HAP-1 (cell line): Measurements from ENCODE around the gene B4GALT2.

Experiments used
- DNase-seq, 2 experiments: peaks; one replicate each; pipeline ENCODE4 v3.0.0-alpha.2; 2016 to 2020; ENCODE audit warnings: low spot score in 2 of 2
- H3K27me3 ChIP-seq: fragments of 250-450 bp; sonication (Bioruptor Pico); 2 replicates; pipeline ENCODE4 v1.5.1; 2020; ENCODE audit warnings: low read depth, mild to moderate bottlenecking, moderate library complexity
- H3K36me3 ChIP-seq: fragments of 250-450 bp; sonication (Bioruptor Pico); replicated peaks from 2 replicates; pipeline ENCODE4 v1.5.1; 2020; ENCODE audit warnings: mild to moderate bottlenecking
- H3K4me1 ChIP-seq: fragments of 250-450 bp; sonication (Bioruptor Pico); 2 replicates; pipeline ENCODE4 v1.5.1; 2020; ENCODE audit warnings: mild to moderate bottlenecking
- H3K4me3 ChIP-seq: fragments of 250-450 bp; sonication (Bioruptor Pico); 2 replicates; pipeline ENCODE4 v1.5.1; 2020; ENCODE audit warnings: mild to moderate bottlenecking, moderate library complexity
- H3K9me3 ChIP-seq: fragments of 250-450 bp; sonication (Bioruptor Pico); 2 replicates; pipeline ENCODE4 v1.5.1; 2020; ENCODE audit warnings: mild to moderate bottlenecking, moderate library complexity
- in situ Hi-C: fragments of 300-500 bp; cut with MboI; formaldehyde crosslinking; loops from 3 replicates; pipeline ENCODE4 v1.14.3; 2020; ENCODE audit warnings: low sequenced_read_pairs, inconsistent platforms, mixed read lengths

B4GALT2 gene

DNA sequence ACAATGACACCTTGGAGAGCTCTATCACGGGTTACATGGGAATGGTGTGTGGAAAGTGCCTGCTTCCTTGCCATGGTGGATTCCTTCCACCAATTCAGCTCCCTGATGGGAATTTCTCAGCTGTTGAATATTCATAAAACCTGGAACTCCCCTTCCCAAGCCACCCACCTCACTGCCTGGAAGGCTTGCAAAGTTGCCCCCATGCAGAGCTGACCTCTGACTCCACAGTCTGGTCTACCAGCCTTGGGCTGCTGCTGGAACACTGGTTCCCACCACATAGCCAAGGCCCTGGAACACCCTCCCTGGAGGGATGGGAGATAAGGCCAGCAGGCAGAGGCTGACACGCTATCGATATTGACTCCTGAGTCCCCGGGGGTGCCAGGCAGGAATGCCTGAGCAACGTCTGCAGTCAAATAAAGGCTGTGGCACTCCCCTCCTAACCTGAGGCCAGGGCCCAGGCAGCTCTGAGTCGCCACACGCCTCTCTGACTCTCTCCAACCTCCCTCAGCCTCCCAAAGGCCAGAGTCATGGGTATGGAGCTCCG is 21.2 kb downstream of the B4GALT2 start:
- DNase-seq: no peak
- H3K4me1 ChIP-seq: peaks cover 3% of the 10 kb centered on the region; the same call in 1 of the 2 replicates

DNA sequence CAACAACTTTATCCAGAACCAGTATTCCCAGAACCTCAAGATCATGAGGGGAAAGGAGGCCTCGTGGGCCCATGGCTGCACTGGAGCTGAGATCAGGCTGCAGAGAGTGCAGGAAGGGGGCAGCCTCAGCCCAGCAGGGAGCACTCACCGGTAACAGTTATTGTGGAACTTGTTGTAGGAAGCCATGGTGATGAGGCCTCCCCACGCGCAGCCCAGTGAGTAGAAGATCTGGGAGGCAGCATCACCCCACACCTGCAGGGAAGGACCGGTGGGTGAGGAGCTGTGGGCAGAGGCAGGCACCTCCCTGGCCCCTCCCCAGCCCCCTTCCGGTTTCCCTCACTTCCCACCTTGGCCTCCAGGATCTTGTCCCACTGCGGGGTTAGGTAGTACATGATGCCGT is 23.2 kb downstream of the B4GALT2 start:
- peaks cover 9% of the 10 kb centered on the region for H3K36me3 ChIP-seq
- H3K4me1 ChIP-seq: no peaks in the 10 kb centered on the region
- no peaks in the 10 kb centered on the region for H3K9me3 ChIP-seq
- no peaks in the 10 kb centered on the region for H3K27me3 ChIP-seq
- DNase-seq: no peak
- in situ Hi-C loops: no loop called here
- no peak overlapping the region for H3K4me3 ChIP-seq

More for the DNA sequence above, 21.2 kb downstream of the B4GALT2 start:
- Histone ChIP-seq H3K27me3 (no peaks in the 10 kb centered on the region), H3K4me3 (no peak overlapping the region), H3K9me3 (no peaks in the 10 kb centered on the region), H3K36me3 (peaks cover 6% of the 10 kb centered on the region)
- in situ Hi-C loops: no loop called here

DNA sequence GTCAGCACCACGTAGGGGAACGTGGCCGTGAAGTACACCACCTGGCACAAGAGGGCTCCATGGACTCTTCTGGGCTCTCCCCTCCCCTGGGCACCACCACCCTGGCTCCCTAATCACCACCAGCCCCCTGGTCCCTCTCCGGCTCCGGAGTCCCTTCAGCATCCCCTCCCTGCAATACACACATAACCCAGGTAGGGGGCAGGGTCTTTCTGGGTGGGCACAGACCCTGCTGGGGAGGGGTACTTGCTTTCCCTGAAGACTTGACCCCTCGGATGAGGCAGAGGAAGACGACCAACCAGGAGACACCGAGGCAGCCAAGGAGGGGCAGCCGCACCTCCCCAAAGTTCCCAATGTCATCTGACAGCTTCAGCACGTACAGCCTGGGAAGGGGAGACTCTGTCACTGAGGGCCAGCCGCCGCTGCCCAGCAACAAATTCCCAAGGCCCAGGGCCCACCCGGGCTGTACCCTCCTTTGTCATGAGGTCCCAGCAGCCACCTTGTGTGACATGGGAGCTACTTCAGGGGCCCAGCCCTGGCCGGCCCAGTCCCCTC is 23.7 kb downstream of the B4GALT2 start:
- Histone ChIP-seq H3K27me3 (no peaks in the 10 kb centered on the region), H3K9me3 (no peaks in the 10 kb centered on the region), H3K4me3 (no peak overlapping the region), H3K4me1 (no peaks in the 10 kb centered on the region), H3K36me3 (peaks cover 9% of the 10 kb centered on the region)
- in situ Hi-C loops: no loop called here
- DNase-seq: no peak

DNA sequence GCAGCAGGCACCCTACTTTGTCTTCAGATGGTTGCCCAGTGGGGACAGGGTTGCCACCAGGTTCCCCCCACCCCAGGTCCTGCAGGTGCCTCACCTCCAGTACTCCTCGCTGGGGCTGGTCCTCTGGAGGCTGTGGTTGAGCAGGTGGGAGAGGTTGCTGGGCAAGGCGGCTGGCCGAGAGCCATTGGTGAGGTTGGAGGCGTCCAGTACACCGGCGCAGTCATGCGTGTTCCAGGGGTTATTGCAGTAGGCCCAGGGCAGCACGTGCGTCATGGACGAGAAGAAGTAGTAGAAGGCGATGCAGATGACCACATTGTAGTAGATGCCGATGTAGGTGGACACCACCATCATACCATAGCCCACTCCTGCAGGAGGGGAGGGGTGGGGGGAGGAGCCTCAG is 29.2 kb downstream of the B4GALT2 start:
- no peak for DNase-seq
- in situ Hi-C loops: no loop called here

DNA sequence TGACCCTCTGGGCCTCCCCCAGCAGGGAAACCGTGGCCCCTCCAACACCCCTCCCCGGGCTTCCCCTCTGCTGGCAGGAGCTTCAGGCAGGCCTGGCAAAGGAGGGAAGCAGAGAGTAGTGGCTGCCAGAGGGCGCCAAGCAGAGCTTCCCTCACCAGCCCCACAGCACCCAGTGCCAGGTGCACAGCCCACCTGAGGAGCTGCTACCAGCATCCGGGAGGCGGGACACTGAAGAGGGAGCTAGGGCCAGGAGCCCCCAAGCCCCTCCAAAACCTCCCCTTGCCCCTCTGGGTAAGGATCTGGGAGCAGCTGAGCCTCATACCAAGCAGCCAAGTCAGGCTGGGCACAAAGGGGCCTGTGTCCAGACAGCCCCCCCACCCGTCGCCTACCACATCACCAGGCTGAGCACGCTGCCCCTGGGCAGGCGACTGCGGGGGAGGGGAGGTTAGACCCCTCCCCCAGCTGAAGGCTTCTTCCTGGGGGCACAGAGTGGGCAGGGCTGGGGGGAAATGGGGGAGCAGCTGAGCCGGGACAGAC is 32.0 kb downstream of the B4GALT2 start:
- no peak for DNase-seq
- Histone ChIP-seq H3K27me3 (no peaks in the 10 kb centered on the region), H3K9me3 (no peaks in the 10 kb centered on the region), H3K4me1 (no peaks in the 10 kb centered on the region), H3K36me3 (no peaks in the 10 kb centered on the region; the same call in 1 of the 2 replicates), H3K4me3 (no peak overlapping the region)
- in situ Hi-C loops: no loop called here

More for the DNA sequence above, 29.2 kb downstream of the B4GALT2 start:
- Histone ChIP-seq H3K4me3 (no peak overlapping the region), H3K4me1 (no peaks in the 10 kb centered on the region), H3K27me3 (no peaks in the 10 kb centered on the region), H3K36me3 (peaks cover 4% of the 10 kb centered on the region), H3K9me3 (no peaks in the 10 kb centered on the region)

DNA sequence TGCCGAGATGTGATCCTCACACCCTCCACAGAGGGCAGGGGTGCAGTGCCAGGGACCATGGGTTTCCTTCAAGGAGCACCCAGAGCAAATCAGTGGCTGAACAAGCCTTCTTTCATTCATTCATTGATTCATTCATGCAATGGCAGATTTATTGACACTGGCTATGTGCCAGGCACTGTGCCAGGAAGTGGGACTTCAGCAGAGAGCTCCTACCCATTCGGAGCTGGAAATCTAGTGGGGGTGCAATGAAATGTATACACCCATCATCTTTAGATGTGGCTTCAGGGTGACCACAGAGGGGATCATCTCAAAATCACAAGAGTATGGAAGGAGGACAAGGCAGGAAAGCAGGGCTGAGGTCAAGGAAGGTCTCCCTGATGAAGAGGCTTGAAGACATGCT is 33.4 kb downstream of the B4GALT2 start:
- no peak overlapping the region for H3K4me3 ChIP-seq
- no peaks in the 10 kb centered on the region for H3K27me3 ChIP-seq
- no peak for DNase-seq
- no peaks in the 10 kb centered on the region for H3K36me3 ChIP-seq
- in situ Hi-C loops: no loop called here
- no peaks in the 10 kb centered on the region for H3K9me3 ChIP-seq
- H3K4me1 ChIP-seq: no peaks in the 10 kb centered on the region

DNA sequence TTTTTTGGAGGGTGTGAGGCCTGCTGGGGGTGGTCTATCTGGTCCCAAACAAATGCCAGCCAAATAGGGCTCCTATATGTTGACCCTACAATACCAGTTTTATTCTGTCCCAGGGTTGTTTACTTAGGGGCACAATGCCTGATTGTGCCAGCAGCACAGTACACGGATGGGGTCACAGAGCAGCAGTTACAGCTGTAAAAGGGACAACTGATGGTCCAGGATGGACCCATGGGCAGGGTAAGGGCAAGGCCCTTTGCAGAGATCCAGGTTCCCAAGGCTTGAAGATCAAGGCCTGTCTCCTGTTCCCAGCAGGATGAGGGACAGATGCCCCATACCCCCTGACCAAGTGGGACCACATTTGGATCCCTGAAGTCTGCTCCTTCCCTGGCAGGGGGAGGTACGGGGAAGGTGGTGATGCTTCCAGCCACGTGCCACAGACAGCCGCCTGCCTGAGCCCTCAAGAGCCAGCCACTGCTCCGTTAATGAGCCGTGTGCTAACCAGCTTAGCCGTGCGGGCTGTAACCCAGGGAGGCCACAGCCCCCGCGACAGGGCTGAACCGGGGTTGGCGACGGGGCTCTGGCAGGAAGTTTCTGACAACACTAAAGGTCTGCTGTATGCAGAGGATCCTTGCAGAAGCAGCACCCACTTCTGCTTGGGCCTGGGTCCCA is 34.1 kb downstream of the B4GALT2 start:
- no peak for DNase-seq
- no peaks in the 10 kb centered on the region for H3K9me3 ChIP-seq
- in situ Hi-C loops: no loop called here
- H3K27me3 ChIP-seq: no peaks in the 10 kb centered on the region
- 0 out of 2 replicates have a peak, but pooled peaks cover 3% of the 10 kb centered on the region for H3K36me3 ChIP-seq
- H3K4me3 ChIP-seq: no peak overlapping the region
- H3K4me1 ChIP-seq: no peaks in the 10 kb centered on the region

DNA sequence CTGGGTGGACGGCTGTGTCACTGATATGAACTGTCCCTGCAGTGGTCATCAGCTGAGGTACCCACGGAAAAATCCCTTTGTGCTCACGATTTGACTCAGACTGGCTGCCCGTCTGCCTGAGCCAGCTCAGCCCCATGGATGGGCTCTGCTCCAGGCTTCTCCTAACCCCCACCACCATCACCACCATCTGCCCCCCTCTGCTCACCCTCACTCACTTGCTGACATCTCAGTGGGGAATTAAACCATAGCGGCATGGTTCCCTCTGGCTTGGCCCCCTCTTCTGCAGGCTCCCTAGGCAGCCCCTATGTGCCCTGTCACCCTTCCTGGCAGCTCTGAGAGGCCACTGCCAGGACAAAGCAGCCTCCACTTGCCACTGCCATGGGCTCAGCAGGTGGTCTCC is 34.9 kb downstream of the B4GALT2 start:
- in situ Hi-C loops: no loop called here
- Histone ChIP-seq H3K9me3 (no peaks in the 10 kb centered on the region), H3K4me1 (no peaks in the 10 kb centered on the region)

DNA sequence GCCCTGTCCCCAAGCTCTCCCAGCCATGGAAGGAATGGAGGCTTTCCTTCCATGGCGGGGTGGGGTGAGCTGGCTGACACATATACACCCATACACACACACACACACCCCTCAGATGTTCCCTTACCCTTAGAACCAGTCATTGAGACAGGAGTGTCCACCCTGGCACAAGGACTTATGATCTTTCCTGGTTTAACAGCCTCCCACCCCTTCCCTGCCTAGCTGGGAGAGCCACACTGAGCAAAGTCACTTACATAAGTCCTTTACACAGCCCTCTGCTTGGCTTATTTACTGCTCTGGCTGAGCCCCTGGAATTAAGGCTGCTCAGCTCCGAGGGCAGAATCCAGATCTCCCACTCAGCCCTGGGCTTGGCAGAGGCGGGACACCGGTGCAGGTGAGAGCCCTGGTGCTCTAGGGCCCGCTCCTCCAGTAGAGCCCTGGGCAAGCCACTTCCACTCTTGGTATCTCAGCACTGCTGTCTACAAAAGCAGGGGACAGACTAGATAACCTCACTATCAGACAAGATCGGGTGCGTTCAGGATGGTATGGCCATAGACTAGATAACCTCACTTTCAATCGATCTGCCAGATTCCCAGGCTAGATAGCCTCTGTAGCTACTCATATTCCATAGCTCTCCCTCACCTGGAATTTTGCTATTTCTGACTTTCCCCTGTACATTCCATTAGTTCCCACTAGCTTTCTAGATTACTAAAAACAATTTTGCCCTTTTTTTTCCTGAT is 35.5 kb downstream of the B4GALT2 start:
- 0 out of 2 replicates have a peak, but pooled peaks cover 3% of the 10 kb centered on the region for H3K36me3 ChIP-seq
- no peak for DNase-seq
- in situ Hi-C loops: no loop called here
- no peaks in the 10 kb centered on the region for H3K4me1 ChIP-seq
- no peak overlapping the region for H3K4me3 ChIP-seq
- H3K27me3 ChIP-seq: no peaks in the 10 kb centered on the region
- H3K9me3 ChIP-seq: no peaks in the 10 kb centered on the region

More for the DNA sequence above, 34.9 kb downstream of the B4GALT2 start:
- H3K4me3 ChIP-seq: no peak overlapping the region
- 0 out of 2 replicates have a peak, but pooled peaks cover 3% of the 10 kb centered on the region for H3K36me3 ChIP-seq
- DNase-seq: no peak
- H3K27me3 ChIP-seq: no peaks in the 10 kb centered on the region

DNA sequence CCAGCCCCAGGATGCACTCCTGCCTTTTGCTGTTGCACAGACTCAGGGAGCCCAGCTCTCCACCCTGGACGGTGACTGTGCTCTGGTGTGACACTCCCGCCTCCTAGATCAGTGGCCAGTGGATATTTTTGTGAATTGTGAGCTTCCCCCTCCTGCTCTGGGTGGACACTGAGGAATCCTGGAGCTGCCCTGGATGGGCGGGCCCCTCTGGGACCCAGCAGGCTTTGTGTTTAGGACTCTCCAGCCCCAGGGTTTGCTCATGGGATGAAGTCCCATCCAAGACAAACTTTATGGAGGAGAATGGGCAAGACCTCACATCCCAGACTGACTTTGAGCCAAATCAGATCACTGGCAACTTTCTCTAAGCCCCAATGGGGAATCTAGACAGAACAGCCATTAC is 36.2 kb downstream of the B4GALT2 start:
- no peaks in the 10 kb centered on the region for H3K27me3 ChIP-seq
- H3K36me3 ChIP-seq: 0 out of 2 replicates have a peak, but pooled peaks cover 3% of the 10 kb centered on the region
- H3K4me3 ChIP-seq: no peak overlapping the region
- H3K9me3 ChIP-seq: no peaks in the 10 kb centered on the region
- in situ Hi-C loops: no loop called here
- H3K4me1 ChIP-seq: no peaks in the 10 kb centered on the region
- no peak for DNase-seq

DNA sequence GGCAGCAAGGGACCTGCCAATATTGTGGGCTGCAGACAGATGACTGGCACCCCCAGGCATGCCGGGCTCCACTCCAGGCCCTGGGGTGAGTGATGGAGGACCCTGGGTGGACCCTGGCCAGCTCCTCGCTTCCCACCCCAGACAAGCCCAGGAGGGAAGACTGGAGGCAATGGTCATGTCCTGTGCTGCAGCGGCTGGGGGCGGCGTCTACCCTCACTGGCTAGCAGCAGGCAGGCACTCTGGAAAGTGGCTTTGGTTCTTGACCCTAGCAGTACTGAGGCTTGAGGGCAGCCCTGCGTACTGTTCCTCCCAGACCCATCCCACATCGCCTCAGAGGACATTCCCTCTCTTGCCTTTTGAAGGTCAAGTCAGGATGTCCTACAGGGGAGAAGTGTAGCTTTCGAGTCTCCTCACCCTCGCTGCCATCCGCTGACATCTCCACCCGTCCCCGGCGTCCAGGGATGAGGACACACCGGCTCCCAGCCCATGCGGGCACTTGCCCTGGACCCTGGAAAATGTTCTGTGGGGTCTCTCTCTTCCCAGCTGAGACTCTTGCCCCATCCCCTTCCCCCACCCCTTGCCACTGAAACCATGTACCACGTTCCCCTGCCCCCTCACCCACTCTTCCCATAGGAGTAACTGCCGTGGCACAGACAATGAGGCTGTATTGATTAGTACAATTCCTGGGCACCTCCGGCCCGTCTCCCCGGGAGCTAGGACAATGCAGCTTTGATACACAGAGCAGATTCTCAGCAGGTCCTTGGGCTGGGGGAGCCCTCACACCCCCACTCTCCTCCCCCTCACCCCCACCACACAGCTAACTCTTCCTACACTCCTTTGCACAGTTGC is 37.3 kb downstream of the B4GALT2 start:
- Histone ChIP-seq H3K36me3 (peaks cover 3% of the 10 kb centered on the region; the same call in 1 of the 2 replicates), H3K4me3 (no peak overlapping the region), H3K27me3 (no peaks in the 10 kb centered on the region), H3K4me1 (no peaks in the 10 kb centered on the region), H3K9me3 (no peaks in the 10 kb centered on the region)
- no peak for DNase-seq
- in situ Hi-C loops: no loop called here

DNA sequence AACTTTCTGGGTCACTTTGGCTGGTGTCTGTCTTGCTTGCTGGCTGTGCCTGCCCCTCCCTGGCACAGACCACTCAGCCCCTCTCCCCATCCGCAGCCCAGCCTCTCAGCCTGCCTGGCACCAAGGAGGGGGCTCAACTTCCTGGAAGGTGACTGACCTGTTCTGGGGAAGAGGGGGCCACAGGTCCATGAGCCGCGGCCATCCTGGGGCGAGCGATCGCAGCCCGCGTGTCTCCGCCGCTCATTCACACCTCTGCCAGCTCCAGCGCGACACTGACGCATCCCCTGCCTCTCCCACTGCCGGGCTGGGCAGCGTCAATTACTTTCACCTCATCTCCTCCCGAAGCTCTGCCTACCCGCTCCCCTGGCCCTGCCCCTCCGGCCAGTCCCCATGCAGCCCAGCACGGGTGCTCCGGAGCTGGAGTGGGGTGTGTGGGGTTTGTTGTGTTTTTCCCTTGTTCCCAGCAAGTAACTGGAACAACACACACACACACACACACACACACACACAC is 37.9 kb downstream of the B4GALT2 start:
- H3K9me3 ChIP-seq: no peaks in the 10 kb centered on the region
- peaks cover 3% of the 10 kb centered on the region; the same call in 1 of the 2 replicates for H3K36me3 ChIP-seq
- no peaks in the 10 kb centered on the region for H3K4me1 ChIP-seq
- no peak for DNase-seq
- no peaks in the 10 kb centered on the region for H3K27me3 ChIP-seq
- in situ Hi-C loops: no loop called here
- H3K4me3 ChIP-seq: no peak overlapping the region

DNA sequence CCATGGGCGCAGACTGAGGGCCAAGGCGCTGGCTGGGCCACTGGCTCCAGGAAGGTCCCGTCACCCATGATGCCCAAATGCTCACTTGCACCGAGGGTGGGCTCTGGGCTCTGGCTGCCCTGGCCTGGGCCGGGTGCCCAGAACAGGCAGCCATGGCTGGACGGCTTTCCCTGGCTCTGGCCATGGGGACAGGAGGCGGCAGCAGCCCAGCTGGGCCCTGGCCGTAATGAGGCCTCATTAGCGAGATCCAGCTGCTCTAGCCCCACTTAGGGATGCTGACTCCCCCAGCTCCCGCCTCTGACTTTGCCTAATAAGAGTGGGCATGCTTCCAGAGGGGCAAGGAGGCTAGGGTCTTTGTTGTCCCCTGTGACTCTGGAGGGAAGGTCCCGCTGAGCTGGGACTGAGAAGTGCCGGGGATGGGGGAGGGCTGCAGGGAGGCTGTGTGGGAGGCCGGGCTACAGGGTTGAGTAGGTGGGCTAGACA is 40.5 kb downstream of the B4GALT2 start:
- Histone ChIP-seq H3K36me3 (peaks cover 3% of the 10 kb centered on the region), H3K9me3 (no peaks in the 10 kb centered on the region), H3K27me3 (no peaks in the 10 kb centered on the region), H3K4me3 (no peak overlapping the region), H3K4me1 (no peaks in the 10 kb centered on the region)
- DNase-seq: no peak
- in situ Hi-C loops: no loop called here
